Colonic mucosa (tissue), 4 donors: ENCODE results near the gene WBP11. TPM values are rescaled to one million over a fixed set of nuclear protein-coding genes. Genes with fewer than 3 reads are reported as not detected.

Experiments used
- DNase-seq: peaks from one replicate; pipeline ENCODE4 v3.0.0-alpha.2; 2020
- H3K27ac ChIP-seq: fragments of 200-600 bp; one replicate; pipeline ENCODE4 v1.8.0; 2021
- H3K27me3 ChIP-seq: fragments of 200-600 bp; one replicate; pipeline ENCODE4 v1.8.0; 2021
- H3K36me3 ChIP-seq: fragments of 200-600 bp; one replicate; pipeline ENCODE4 v1.8.0; 2021
- H3K4me1 ChIP-seq: fragments of 200-600 bp; one replicate; pipeline ENCODE4 v1.8.0; 2021; ENCODE audit warnings: mild to moderate bottlenecking
- H3K4me3 ChIP-seq: fragments of 200-600 bp; one replicate; pipeline ENCODE4 v1.8.0; 2021
- H3K9ac ChIP-seq, 2 donors: one replicate each; pipeline ENCODE4 v1.7.0; 2013; ENCODE audit warnings: control low read depth in 2 of 2, low read depth in 2 of 2, low read length in 2 of 2
- H3K9me3 ChIP-seq: fragments of 200-600 bp; one replicate; pipeline ENCODE4 v1.8.0; 2021
- CTCF ChIP-seq: fragments of 200-600 bp; IDR thresholded peaks from one replicate; pipeline ENCODE4 v1.8.0; 2022; ENCODE audit warnings: antibody characterized with exemption, mild to moderate bottlenecking
- intact Hi-C: fragments of 100-400 bp; cut with DNase I; formaldehyde crosslinking; loops from one replicate; pipeline ENCODE4 v1.14.1; 2022
- total RNA-seq, 2 donors: library from RNA; stranded (reverse); fragmentation: NEBNext Ultra II Directional in 1 of 2; extraction: Animal tissue kit (Norgen Biotek cat#: 25700) in 1 of 2; gene quantifications; one replicate each; pipeline ENCODE4 v1.2.1, GENCODE V29; 2021
- donor health status: healthy.
- donor health status: DM: no; HTN: no; CAD: no.
- donor health status: DM: no; HTN: no; CAD: no.

WBP11 gene
- total RNA-seq, 2 donors from 2014 or later, result 55.3 to 60.0 TPM

- H3K4me3 ChIP-seq, result peak overlapping the region; percentile 80
- H3K27me3 ChIP-seq, result no peaks in the 10 kb centered on the region
- intact Hi-C loops, result no loop called here
- TF ChIP-seq CTCF, result no peak
- no peaks in the 10 kb centered on the region for H3K36me3 ChIP-seq
- H3K27ac ChIP-seq, result peak overlapping the region; percentile 98
- no peaks in the 10 kb centered on the region for H3K9me3 ChIP-seq
- H3K9ac ChIP-seq, result peak overlapping the region in 1 of 2 donors; percentile 99
- H3K4me1 ChIP-seq, result peaks cover 9% of the 10 kb centered on the region
- no peak for DNase-seq
These were observed 29.6 kb downstream of the WBP11 start for GRCh38 chr12:14773685-14774073.

- no peak overlapping the region for H3K9ac ChIP-seq
- no peak for DNase-seq
These were observed 30.3 kb downstream of the WBP11 start for GRCh38 chr12:14772946-14773345.

GRCh38 chr12:14771651-14772137 is 31.6 kb downstream of the WBP11 start:
- no peaks in the 10 kb centered on the region for H3K36me3 ChIP-seq
- peak overlapping the region; percentile 79 for H3K4me3 ChIP-seq
- H3K9ac ChIP-seq, result peak overlapping the region in 1 of 2 donors; percentile 54
- TF ChIP-seq CTCF, result no peak
- H3K9me3 ChIP-seq, result no peaks in the 10 kb centered on the region
- peak overlapping the region; percentile 98 for H3K27ac ChIP-seq
- peaks cover 9% of the 10 kb centered on the region for H3K4me1 ChIP-seq
- H3K27me3 ChIP-seq, result no peaks in the 10 kb centered on the region
- intact Hi-C loops, result no loop called here
- no peak for DNase-seq

More at GRCh38 chr12:14772946-14773345, 30.3 kb downstream of the WBP11 start:
- no peaks in the 10 kb centered on the region for H3K36me3 ChIP-seq
- no peak for TF ChIP-seq CTCF
- intact Hi-C loops, result no loop called here
- no peak overlapping the region for H3K27ac ChIP-seq
- no peaks in the 10 kb centered on the region for H3K9me3 ChIP-seq
- H3K27me3 ChIP-seq, result no peaks in the 10 kb centered on the region
- no peak overlapping the region for H3K4me3 ChIP-seq
- H3K4me1 ChIP-seq, result peaks cover 9% of the 10 kb centered on the region

GRCh38 chr12:14770496-14771461 is 32.5 kb downstream of the WBP11 start:
- TF ChIP-seq CTCF, result no peak
- no peaks in the 10 kb centered on the region for H3K27me3 ChIP-seq
- intact Hi-C loops, result no loop called here
- H3K9me3 ChIP-seq, result no peaks in the 10 kb centered on the region
- no peaks in the 10 kb centered on the region for H3K36me3 ChIP-seq
- peak overlapping the region; percentile 98 for H3K27ac ChIP-seq
- H3K4me1 ChIP-seq, result peaks cover 3% of the 10 kb centered on the region
- H3K9ac ChIP-seq, result peak overlapping the region; percentile 91 to 98
- peak overlapping the region; percentile 79 for H3K4me3 ChIP-seq
- peak; percentile 99 for DNase-seq

- intact Hi-C loops, result no loop called here
- Histone ChIP-seq H3K27ac (peak overlapping the region; percentile 98), H3K36me3 (no peaks in the 10 kb centered on the region), H3K4me3 (peak overlapping the region; percentile 79), H3K27me3 (no peaks in the 10 kb centered on the region), H3K9me3 (no peaks in the 10 kb centered on the region), H3K4me1 (no peaks in the 10 kb centered on the region), H3K9ac (peak overlapping the region; percentile 91 to 98)
- TF ChIP-seq CTCF, result peak; percentile 82
- DNase-seq, result peak; percentile 88
These were observed 33.2 kb downstream of the WBP11 start for GRCh38 chr12:14769969-14770495.
